ENCODE measurements around the gene ST3GAL3.

Gene ST3GAL3

GRCh38 chr1:43970911-43971310 lies 263.6 kb downstream of the ST3GAL3 start:
- no peak for DNase-seq

GRCh38 chr1:43971336-43971980 lies 264.1 kb downstream of the ST3GAL3 start:
- DNase-seq: no peak

- no peak for DNase-seq
Measured at GRCh38 chr1:43973981-43974442, 266.7 kb downstream of the ST3GAL3 start.

- DNase-seq: peak; percentile 78
Measured at GRCh38 chr1:43974443-43975248, 267.3 kb downstream of the ST3GAL3 start, which contains the start of gene ATP6V0B. Gene ATP6V0B (plus strand): TSS chr1:43974960. CDS start chr1:43975041, 81 bp downstream.

- no peak for DNase-seq
Measured at GRCh38 chr1:43975249-43975961, 268.1 kb downstream of the ST3GAL3 start.

- no peak for DNase-seq
Measured at GRCh38 chr1:43976045-43976444, 268.7 kb downstream of the ST3GAL3 start.

- no peak for DNase-seq
Measured at GRCh38 chr1:43976890-43977289, 269.6 kb downstream of the ST3GAL3 start.

- DNase-seq: no peak
Measured at GRCh38 chr1:43977376-43978263, 270.3 kb downstream of the ST3GAL3 start.

GRCh38 chr1:43978264-43978550 lies 270.9 kb downstream of the ST3GAL3 start:
- DNase-seq: no peak

GRCh38 chr1:43978551-43979260 lies 271.4 kb downstream of the ST3GAL3 start, which contains the start of gene B4GALT2:
Gene B4GALT2 (plus strand): TSS chr1:43979210. CDS start chr1:43981161, 1,951 bp downstream.
- DNase-seq: no peak

GRCh38 chr1:43979261-43979527 lies 271.9 kb downstream of the ST3GAL3 start:
- no peak for DNase-seq

GRCh38 chr1:43979528-43980254 lies 272.4 kb downstream of the ST3GAL3 start:
- no peak for DNase-seq

- no peak for DNase-seq
Measured at GRCh38 chr1:43980255-43981134, 273.2 kb downstream of the ST3GAL3 start.

Measured in cortex of kidney (tissue), 1 donor.